Spleen (tissue), 7 donors: ENCODE data around the gene ARHGEF1.

ENCODE experiments used
- POLR2A ChIP-seq, 3 donors: fragments of 450-650 bp; IDR thresholded peaks; one replicate each; pipeline ENCODE4 v1.5.1; 2017; ENCODE audit warnings: antibody characterized with exemption in 3 of 3, mild to moderate bottlenecking in 1 of 3
- POLR2AphosphoS5 ChIP-seq, 3 donors: sonication (generic); formaldehyde crosslinking; IDR thresholded peaks; one replicate each; pipeline ENCODE4 v1.5.1; 2017; ENCODE audit warnings: antibody characterized with exemption in 3 of 3
- TF ChIP-seq, protein P1 (sequence below), 11 experiments: fragments of 200-600 bp in 7 of 11; fragments of 450-650 bp in 4 of 11; sonication (generic) in 4 of 11; IDR thresholded peaks in 8 of 11; conservative IDR thresholded peaks in 3 of 11; 1 replicate in 7 of 11; 2 replicates in 4 of 11; pipeline versions ENCODE4 v1.4.0 to v1.8.0; 2016 to 2021; ENCODE audit warnings: antibody characterized with exemption in 11 of 11, inconsistent platforms in 4 of 11, mild to moderate bottlenecking in 1 of 11
- donor health status: DM: no; HTN: no; CAD: no; lungs with moderate emphysema.
- donor health status: DM: no; HTN: no; CAD: no.
- donor health status: DM: no; HTN: no; CAD: no.

DNA sequence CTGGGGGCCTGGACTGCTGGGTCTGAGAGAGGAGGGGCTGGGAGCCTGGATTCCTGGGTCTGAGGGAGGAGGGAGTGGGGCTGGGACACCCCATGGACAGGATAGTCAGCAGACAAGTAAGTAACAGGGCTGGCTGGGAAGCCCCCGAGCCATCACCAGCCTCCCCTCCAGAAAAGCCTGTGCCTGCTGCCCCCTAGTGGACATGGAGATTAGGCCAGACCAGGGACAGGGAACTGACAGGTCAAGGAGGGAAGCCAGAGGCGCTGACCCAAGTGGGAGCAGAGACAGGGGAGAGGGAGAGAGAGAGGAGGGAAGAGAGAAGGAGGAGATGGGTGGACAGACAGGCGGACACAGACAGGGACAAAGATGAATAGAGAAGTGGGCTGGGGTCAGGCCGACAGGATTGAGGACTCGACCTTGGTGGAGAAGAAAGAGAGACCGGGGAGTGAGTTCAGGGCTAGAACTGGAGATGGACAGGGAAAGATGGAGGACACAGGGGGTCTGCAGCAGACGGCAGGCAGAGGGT lies 51.9 kb downstream of the ARHGEF1 start:
- TF ChIP-seq POLR2A (IDR thresholded peaks at IDR 0.05) (no peak), POLR2AphosphoS5 (IDR thresholded peaks at IDR 0.05) (peak in 2 of 3 donors; percentile 21 to 54)
- TF ChIP-seq, protein P1, sequence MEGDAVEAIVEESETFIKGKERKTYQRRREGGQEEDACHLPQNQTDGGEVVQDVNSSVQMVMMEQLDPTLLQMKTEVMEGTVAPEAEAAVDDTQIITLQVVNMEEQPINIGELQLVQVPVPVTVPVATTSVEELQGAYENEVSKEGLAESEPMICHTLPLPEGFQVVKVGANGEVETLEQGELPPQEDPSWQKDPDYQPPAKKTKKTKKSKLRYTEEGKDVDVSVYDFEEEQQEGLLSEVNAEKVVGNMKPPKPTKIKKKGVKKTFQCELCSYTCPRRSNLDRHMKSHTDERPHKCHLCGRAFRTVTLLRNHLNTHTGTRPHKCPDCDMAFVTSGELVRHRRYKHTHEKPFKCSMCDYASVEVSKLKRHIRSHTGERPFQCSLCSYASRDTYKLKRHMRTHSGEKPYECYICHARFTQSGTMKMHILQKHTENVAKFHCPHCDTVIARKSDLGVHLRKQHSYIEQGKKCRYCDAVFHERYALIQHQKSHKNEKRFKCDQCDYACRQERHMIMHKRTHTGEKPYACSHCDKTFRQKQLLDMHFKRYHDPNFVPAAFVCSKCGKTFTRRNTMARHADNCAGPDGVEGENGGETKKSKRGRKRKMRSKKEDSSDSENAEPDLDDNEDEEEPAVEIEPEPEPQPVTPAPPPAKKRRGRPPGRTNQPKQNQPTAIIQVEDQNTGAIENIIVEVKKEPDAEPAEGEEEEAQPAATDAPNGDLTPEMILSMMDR (IDR thresholded peaks at IDR 0.05 in 8 of 11, conservative IDR thresholded peaks at IDR 0.05 in 3 of 11) = peak; percentile 74 to 94 (median 89)
